SK-N-SH treated with all-trans-retinoic acid at 6 μM for 48 hours (cell line): ENCODE results near the gene ABO.

ENCODE experiments used
- ATAC-seq: fragments of 200-7000 bp; cut with Tn5 transposase; 3 replicates; pipeline ENCODE4 v1.9.1; 2020; ENCODE audit warnings: mild to moderate bottlenecking, moderate library complexity
- ARNTL ChIP-seq: fragments of 450-650 bp; formaldehyde crosslinking; IDR thresholded peaks from 2 replicates; pipeline ENCODE4 v1.5.0; 2020; ENCODE audit warnings: low read depth, mild to moderate bottlenecking, moderate library complexity, borderline replicate concordance
- BACH2 ChIP-seq: fragments of 250-450 bp; sonication (Bioruptor Pico); IDR thresholded peaks from 2 replicates; pipeline ENCODE4 v1.9.0; 2021; ENCODE audit warnings: mild to moderate bottlenecking, borderline replicate concordance
- CREB5 ChIP-seq: fragments of 250-450 bp; sonication (Bioruptor Pico); IDR thresholded peaks from 2 replicates; pipeline ENCODE4 v1.5.1; 2020; ENCODE audit warnings: low read depth, mild to moderate bottlenecking, moderate library complexity
- CSDC2 ChIP-seq: fragments of 250-450 bp; sonication (Bioruptor Pico); IDR thresholded peaks from 2 replicates; pipeline ENCODE4 v1.5.0; 2020; ENCODE audit warnings: mild to moderate bottlenecking, moderate library complexity
- CSRNP3 ChIP-seq: fragments of 250-450 bp; sonication (Bioruptor Pico); IDR thresholded peaks from 2 replicates; pipeline ENCODE4 v1.5.1; 2021; ENCODE audit warnings: mild to moderate bottlenecking, moderate library complexity
- ESRRG ChIP-seq: fragments of 250-450 bp; sonication (Bioruptor Pico); IDR thresholded peaks from 2 replicates; pipeline ENCODE4 v1.6.1; 2021; ENCODE audit warnings: mild to moderate bottlenecking
- GLIS3 ChIP-seq: fragments of 250-450 bp; sonication (Bioruptor Pico); IDR thresholded peaks from 2 replicates; pipeline ENCODE4 v1.5.0; 2020; ENCODE audit warnings: mild to moderate bottlenecking, moderate library complexity
- ISL1 ChIP-seq: fragments of 250-450 bp; sonication (Bioruptor Pico); IDR thresholded peaks from 2 replicates; pipeline ENCODE4 v2.1.2; 2022; ENCODE audit warnings: mild to moderate bottlenecking, moderate library complexity
- OSR1 ChIP-seq: fragments of 250-450 bp; sonication (Bioruptor Pico); IDR thresholded peaks from 2 replicates; pipeline ENCODE4 v1.8.0; 2022; ENCODE audit warnings: moderate library complexity, mild to moderate bottlenecking, inconsistent platforms
- POU6F1 ChIP-seq: fragments of 250-450 bp; sonication (Bioruptor Pico); IDR thresholded peaks from 2 replicates; pipeline ENCODE4 v1.8.0; 2021; ENCODE audit warnings: low read depth, mild to moderate bottlenecking, moderate library complexity, borderline replicate concordance
- PPARA ChIP-seq: fragments of 250-450 bp; sonication (Bioruptor Pico); IDR thresholded peaks from 2 replicates; pipeline ENCODE4 v1.5.0; 2020; ENCODE audit warnings: mild to moderate bottlenecking, borderline replicate concordance
- RARB ChIP-seq: fragments of 250-450 bp; sonication (Bioruptor Pico); IDR thresholded peaks from 2 replicates; pipeline ENCODE4 v1.8.0; 2021; ENCODE audit warnings: mild to moderate bottlenecking, moderate library complexity
- SNAI2 ChIP-seq: fragments of 250-450 bp; sonication (Bioruptor Pico); IDR thresholded peaks from 2 replicates; pipeline ENCODE4 v1.5.0; 2020; ENCODE audit warnings: mild to moderate bottlenecking, moderate library complexity
- TCF4 ChIP-seq: fragments of 250-450 bp; sonication (Bioruptor Pico); IDR thresholded peaks from 2 replicates; pipeline ENCODE4 v1.8.0; 2021; ENCODE audit warnings: mild to moderate bottlenecking, moderate library complexity, borderline replicate concordance
- TOX ChIP-seq: fragments of 250-450 bp; sonication (Bioruptor Pico); IDR thresholded peaks from 2 replicates; pipeline ENCODE4 v1.8.0; 2021; ENCODE audit warnings: mild to moderate bottlenecking, moderate library complexity, borderline replicate concordance
- TSHZ2 ChIP-seq: fragments of 250-450 bp; sonication (Bioruptor Pico); IDR thresholded peaks from 2 replicates; pipeline ENCODE4 v1.5.0; 2020; ENCODE audit warnings: mild to moderate bottlenecking, moderate library complexity
- ZC3H10 ChIP-seq: fragments of 250-450 bp; sonication (Bioruptor Pico); IDR thresholded peaks from 2 replicates; pipeline ENCODE4 v1.5.1; 2021; ENCODE audit warnings: mild to moderate bottlenecking, moderate library complexity
- ZFP3 ChIP-seq: fragments of 250-450 bp; sonication (Bioruptor Pico); IDR thresholded peaks from 2 replicates; pipeline ENCODE4 v1.5.0; 2020; ENCODE audit warnings: mild to moderate bottlenecking, moderate library complexity
- ZFP30 ChIP-seq: fragments of 450-650 bp; formaldehyde crosslinking; IDR thresholded peaks from 2 replicates; pipeline ENCODE4 v1.5.0; 2022; ENCODE audit warnings: mild to moderate bottlenecking, moderate library complexity
- ZNF565 ChIP-seq: fragments of 450-650 bp; formaldehyde crosslinking; conservative IDR thresholded peaks from 2 replicates; pipeline ENCODE4 v1.5.0; 2020; ENCODE audit warnings: low read depth, mild to moderate bottlenecking, moderate library complexity
- ZNF70 ChIP-seq: fragments of 450-650 bp; formaldehyde crosslinking; IDR thresholded peaks from 2 replicates; pipeline ENCODE4 v1.5.0; 2020; ENCODE audit warnings: mild to moderate bottlenecking, moderate library complexity
- ZNF8 ChIP-seq: fragments of 450-650 bp; formaldehyde crosslinking; IDR thresholded peaks from 2 replicates; pipeline ENCODE4 v1.5.0; 2020; ENCODE audit warnings: mild to moderate bottlenecking, moderate library complexity

The ABO gene

GRCh38 chr9:133247632-133248031 is 27.4 kb downstream of the ABO start:
- ATAC-seq = no peak
- TF ChIP-seq CSRNP3 (CRISPR knock-in tag) = no peak
- no peak for TF ChIP-seq ZNF8
- no peak for TF ChIP-seq ESRRG (CRISPR knock-in tag)
- TF ChIP-seq RARB (CRISPR knock-in tag) = no peak
- no peak for TF ChIP-seq ISL1 (CRISPR knock-in tag)
- TF ChIP-seq ZC3H10 (CRISPR knock-in tag) = no peak
- no peak for TF ChIP-seq TSHZ2
- no peak for TF ChIP-seq ZNF70 (CRISPR knock-in tag)
- no peak for TF ChIP-seq GLIS3 (CRISPR knock-in tag)
- no peak for TF ChIP-seq TCF4 (CRISPR knock-in tag)

- ATAC-seq = no peak
- TF ChIP-seq ISL1 (CRISPR knock-in tag) (no peak), SNAI2 (CRISPR knock-in tag) (no peak)
- TF ChIP-seq, all 23 proteins: peak for 0
These were observed 28.0 kb downstream of the ABO start for GRCh38 chr9:133246991-133247390.

- no peak for TF ChIP-seq SNAI2 (CRISPR knock-in tag)
- TF ChIP-seq ZNF565 (CRISPR knock-in tag) = no peak
- TF ChIP-seq TOX (CRISPR knock-in tag) = no peak
- TF ChIP-seq ZFP30 = no peak
- TF ChIP-seq ZNF8 = no peak
- no peak for TF ChIP-seq TSHZ2
- TF ChIP-seq ZFP3 (CRISPR knock-in tag) = no peak
- TF ChIP-seq ARNTL (CRISPR knock-in tag) = no peak
- no peak for TF ChIP-seq OSR1 (CRISPR knock-in tag)
- no peak for TF ChIP-seq CSDC2 (CRISPR knock-in tag)
- TF ChIP-seq TCF4 (CRISPR knock-in tag) = no peak
- no peak for TF ChIP-seq RARB (CRISPR knock-in tag)
- no peak for TF ChIP-seq BACH2 (CRISPR knock-in tag)
- no peak for TF ChIP-seq POU6F1 (CRISPR knock-in tag)
- no peak for TF ChIP-seq GLIS3 (CRISPR knock-in tag)
- TF ChIP-seq CREB5 (CRISPR knock-in tag) = no peak
- no peak for TF ChIP-seq ISL1 (CRISPR knock-in tag)
- no peak for TF ChIP-seq PPARA (CRISPR knock-in tag)
- no peak for ATAC-seq
These were observed 28.4 kb downstream of the ABO start for GRCh38 chr9:133246562-133246961.
